Endothelial cell of umbilical vein (primary cell): ENCODE results near the gene FBN2. TPM values are rescaled to one million over a fixed set of nuclear protein-coding genes. Genes with fewer than 3 reads are reported as not detected.
A peak's percentile ranks its signal among the peaks of the same experiment; 100 is the strongest.

Experiments used
- BruUV-seq: library from RNA; stranded (reverse); fragments of 400-500 nt; replicated peaks from 2 replicates; lab custom pipeline; 2021; lab: Mats Ljungman, UMichigan
- CTCF ChIA-PET: fragments of 300-600, 350-600 bp; sonication (Branson Sonifier 250); formaldehyde crosslinking; loops from one replicate; lab custom pipeline; 2021; ENCODE audit warnings: antibody characterized with exemption, inconsistent platforms; lab: Charles Lee
- POLR2A ChIA-PET: fragments of 300-600, 350-600 bp; sonication (Branson Sonifier 250); formaldehyde crosslinking; loops from one replicate; lab custom pipeline; 2021; ENCODE audit warnings: antibody characterized with exemption, inconsistent platforms; lab: Charles Lee
- DNase-seq: peaks from one replicate; pipeline ENCODE4 v3.0.0-alpha.2; 2011; ENCODE audit warnings: low read depth, low spot score
- FAIRE-seq: peaks from 2 replicates; lab custom pipeline; 2011; peaks lifted over from hg19 to GRCh38; lab: Jason Lieb, UNC
- H2AFZ ChIP-seq: 2 replicates; pipeline ENCODE4 v1.6.0; 2012; ENCODE audit warnings: low read depth, low read length, control low read depth, inconsistent platforms
- H3K27ac ChIP-seq: 2 replicates; pipeline ENCODE4 v1.5.1; 2011; ENCODE audit warnings: low read depth, mild to moderate bottlenecking, control low read depth, low read length, moderate library complexity; ENCODE audit not compliant: insufficient read depth
- H3K27me3 ChIP-seq, 2 experiments: 2 replicates each; pipeline versions ENCODE4 v1.6.0 to v1.6.1; 2011; ENCODE audit warnings: low read length in 2 of 2, mixed read lengths in 1 of 2; ENCODE audit not compliant: control insufficient read depth in 2 of 2, insufficient read depth in 2 of 2
- H3K36me3 ChIP-seq, 2 experiments: 2 replicates in 1 of 2; 3 replicates in 1 of 2; pipeline ENCODE4 v1.5.1; 2011; ENCODE audit warnings: low read length in 2 of 2, mild to moderate bottlenecking in 1 of 2, moderate library complexity in 1 of 2; ENCODE audit not compliant: control insufficient read depth in 2 of 2, insufficient read depth in 2 of 2; ENCODE audit errors: extremely low read depth in 1 of 2
- H3K4me1 ChIP-seq: 3 replicates; pipeline ENCODE4 v1.5.1; 2011; ENCODE audit warnings: mild to moderate bottlenecking, low read length; ENCODE audit not compliant: control insufficient read depth, insufficient read depth; ENCODE audit errors: extremely low read depth
- H3K4me2 ChIP-seq: 2 replicates; pipeline ENCODE4 v1.6.1; 2011; ENCODE audit warnings: low read length, control low read depth, mixed read lengths; ENCODE audit not compliant: insufficient read depth
- H3K4me3 ChIP-seq, 3 experiments: fragments of 200-600 bp in 1 of 3; sonication (generic), shearing (Covaris generic) in 1 of 3; replicated peaks in 1 of 3; 2 replicates each; pipeline ENCODE4 v1.5.1; 2011 to 2016; ENCODE audit warnings: control low read depth in 3 of 3, low read length in 3 of 3, mild to moderate bottlenecking in 2 of 3, inconsistent platforms in 1 of 3, low read depth in 1 of 3, moderate library complexity in 1 of 3; ENCODE audit not compliant: insufficient read depth in 1 of 3
- H3K79me2 ChIP-seq: 2 replicates; pipeline ENCODE4 v1.6.0; 2012; ENCODE audit warnings: low read length, inconsistent platforms; ENCODE audit not compliant: control insufficient read depth, insufficient read depth
- H3K9ac ChIP-seq: replicated peaks from 2 replicates; pipeline ENCODE3; 2011; ENCODE audit warnings: low read length, control low read depth; ENCODE audit not compliant: insufficient read depth; ENCODE audit errors: extremely low read depth
- H3K9me1 ChIP-seq: replicated peaks from 3 replicates; pipeline ENCODE4 v1.6.0; 2011; ENCODE audit warnings: mild to moderate bottlenecking, low read length; ENCODE audit not compliant: control insufficient read depth, insufficient read depth; ENCODE audit errors: extremely low read depth
- H3K9me3 ChIP-seq: replicated peaks from 2 replicates; pipeline ENCODE4 v1.5.1; 2012; ENCODE audit warnings: low read length, inconsistent platforms; ENCODE audit not compliant: control insufficient read depth, insufficient read depth
- H4K20me1 ChIP-seq: replicated peaks from 2 replicates; pipeline ENCODE3; 2011; ENCODE audit warnings: mild to moderate bottlenecking, low read length; ENCODE audit not compliant: control insufficient read depth, insufficient read depth; ENCODE audit errors: extremely low read depth
- EZH2 ChIP-seq: IDR thresholded peaks from 2 replicates; pipeline ENCODE4 v1.6.1; 2012; ENCODE audit warnings: borderline replicate concordance, low read depth, mild to moderate bottlenecking, moderate library complexity, low read length, inconsistent platforms; ENCODE audit not compliant: severe bottlenecking
- FOS ChIP-seq: IDR thresholded peaks from 2 replicates; pipeline ENCODE4 v1.6.1; 2011; ENCODE audit warnings: mild to moderate bottlenecking, low read length, moderate library complexity, borderline replicate concordance; ENCODE audit not compliant: insufficient read depth
- GATA2 ChIP-seq: IDR thresholded peaks from 2 replicates; pipeline ENCODE4 v1.7.0; 2011; ENCODE audit warnings: low read depth, mild to moderate bottlenecking, moderate library complexity, mixed read lengths, low read length; ENCODE audit not compliant: insufficient read length, insufficient read depth
- JUN ChIP-seq: IDR thresholded peaks from 2 replicates; pipeline ENCODE4 v1.6.1; 2011; ENCODE audit warnings: borderline replicate concordance, low read depth; ENCODE audit not compliant: insufficient read length, insufficient read depth
- MAX ChIP-seq: IDR thresholded peaks from 2 replicates; pipeline ENCODE4 v1.6.1; 2011; ENCODE audit not compliant: insufficient read depth, insufficient read length
- MYC ChIP-seq: IDR thresholded peaks from one replicate; pipeline ENCODE4 v1.6.1; 2011; ENCODE audit warnings: mild to moderate bottlenecking, low read depth, low read length
- POLR2A ChIP-seq: IDR thresholded peaks from 2 replicates; pipeline ENCODE4 v1.6.1; 2012; ENCODE audit warnings: low read depth, mild to moderate bottlenecking, control low read depth, low read length
- POLR2AphosphoS5 ChIP-seq: IDR thresholded peaks from 2 replicates; pipeline ENCODE4 v1.6.1; 2012; ENCODE audit warnings: low read depth, mild to moderate bottlenecking, control low read depth, low read length, moderate library complexity; ENCODE audit not compliant: insufficient read depth
- dilution Hi-C: fragments of 300-500 bp; cut with MboI; formaldehyde crosslinking; loops from one replicate; pipeline ENCODE4 v1.15.0; 2019; ENCODE audit warnings: low sequenced_read_pairs; ENCODE audit not compliant: extremely low pct_ligation_motif_present
- intact Hi-C: fragments of 100-400 bp; cut with micrococcal nuclease; formaldehyde crosslinking; loops from one replicate; pipeline ENCODE4 v1.10.0; 2022
- polyA plus RNA-seq, 4 experiments: library from polyadenylated mRNA; depleted of rRNA in 3 of 4; stranded (reverse) in 3 of 4; unstranded in 1 of 4; fragments of >200 nt; gene quantifications; 2 replicates each; pipeline versions ENCODE4 v1.2.1 to v1.2.3, GENCODE V29; 2011 to 2012; ENCODE audit warnings: missing spikeins in 1 of 4
- total RNA-seq: library from RNA; stranded (reverse); gene quantifications from 2 replicates; pipeline ENCODE4 v1.2.3, GENCODE V29; 2021
- TF ChIP-seq, protein P1 (sequence below), 2 donors: IDR thresholded peaks; 1 replicate in 1 of 2; 2 replicates in 1 of 2; pipeline ENCODE4 v1.5.1; 2011; ENCODE audit warnings: low read length in 2 of 2, mild to moderate bottlenecking in 2 of 2, moderate library complexity in 2 of 2, control low read depth in 1 of 2, inconsistent platforms in 1 of 2, low read depth in 1 of 2; ENCODE audit not compliant: insufficient read depth in 1 of 2; ENCODE audit errors: extremely low read depth in 1 of 2

The FBN2 gene
- total and polyA plus RNA-seq, 2 donors (not counting 3 experiments of a cell fraction or from before 2014, with no cell fraction given) = 21.8 to 57.4 TPM

DNA sequence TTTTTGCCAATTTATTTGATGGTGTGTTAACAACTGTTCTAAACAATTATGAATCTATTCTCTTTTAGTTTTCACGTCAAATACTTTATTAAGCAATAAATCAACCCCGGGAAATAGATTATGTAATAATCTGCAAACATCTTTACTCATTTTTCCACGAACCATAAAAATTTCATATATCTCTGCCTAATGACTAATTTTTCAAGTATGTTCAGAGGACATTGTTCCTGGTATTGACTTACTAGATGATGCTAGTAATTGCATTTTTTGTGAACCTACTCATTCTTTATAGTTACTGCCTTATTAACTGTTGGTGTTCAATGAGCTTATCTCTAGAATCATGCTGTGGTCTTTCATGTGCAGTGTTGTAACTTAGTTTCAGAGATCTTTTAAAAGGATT is 41.0 kb upstream of the FBN2 start:
- no peaks in the 10 kb centered on the region for H3K27me3 ChIP-seq
- intact Hi-C loops = no loop called here
- POLR2A ChIA-PET = no interaction called here

More for the DNA sequence above, 41.0 kb upstream of the FBN2 start:
- no peaks in the 10 kb centered on the region for H4K20me1 ChIP-seq
- no peak overlapping the region for H2AFZ ChIP-seq
- no peaks in the 10 kb centered on the region for H3K9me3 ChIP-seq
- H3K27ac ChIP-seq = no peak overlapping the region
- H3K4me1 ChIP-seq = no peaks in the 10 kb centered on the region
- DNase-seq (peak; percentile 25), FAIRE-seq (no peak)
- no TSS peak for BruUV-seq
- H3K9ac ChIP-seq = no peak overlapping the region
- no peak overlapping the region for H3K4me2 ChIP-seq
- no peaks in the 10 kb centered on the region for H3K9me1 ChIP-seq
- H3K36me3 ChIP-seq = no peaks in the 10 kb centered on the region
- H3K79me2 ChIP-seq = no peaks in the 10 kb centered on the region
- CTCF ChIA-PET = no interaction called here
- H3K4me3 ChIP-seq = no peak overlapping the region
- dilution Hi-C loops = no loop called here
- peak; percentile 18 for TF ChIP-seq JUN
- TF ChIP-seq POLR2A = no peak
- no peak for TF ChIP-seq MYC
- TF ChIP-seq POLR2AphosphoS5 = no peak
- no peak for TF ChIP-seq MAX
- peak; percentile 50 for TF ChIP-seq FOS
- TF ChIP-seq EZH2 = no peak
- peak; percentile 44 for TF ChIP-seq GATA2
- TF ChIP-seq, protein P1, sequence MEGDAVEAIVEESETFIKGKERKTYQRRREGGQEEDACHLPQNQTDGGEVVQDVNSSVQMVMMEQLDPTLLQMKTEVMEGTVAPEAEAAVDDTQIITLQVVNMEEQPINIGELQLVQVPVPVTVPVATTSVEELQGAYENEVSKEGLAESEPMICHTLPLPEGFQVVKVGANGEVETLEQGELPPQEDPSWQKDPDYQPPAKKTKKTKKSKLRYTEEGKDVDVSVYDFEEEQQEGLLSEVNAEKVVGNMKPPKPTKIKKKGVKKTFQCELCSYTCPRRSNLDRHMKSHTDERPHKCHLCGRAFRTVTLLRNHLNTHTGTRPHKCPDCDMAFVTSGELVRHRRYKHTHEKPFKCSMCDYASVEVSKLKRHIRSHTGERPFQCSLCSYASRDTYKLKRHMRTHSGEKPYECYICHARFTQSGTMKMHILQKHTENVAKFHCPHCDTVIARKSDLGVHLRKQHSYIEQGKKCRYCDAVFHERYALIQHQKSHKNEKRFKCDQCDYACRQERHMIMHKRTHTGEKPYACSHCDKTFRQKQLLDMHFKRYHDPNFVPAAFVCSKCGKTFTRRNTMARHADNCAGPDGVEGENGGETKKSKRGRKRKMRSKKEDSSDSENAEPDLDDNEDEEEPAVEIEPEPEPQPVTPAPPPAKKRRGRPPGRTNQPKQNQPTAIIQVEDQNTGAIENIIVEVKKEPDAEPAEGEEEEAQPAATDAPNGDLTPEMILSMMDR (IDR thresholded peaks at IDR 0.05; ENCODE audit: extremely low read depth in 1 of 2, insufficient read depth in 1 of 2, low read depth in 1 of 2, low read length in 2 of 2) = no peak
